HL-60 (cell line): Measurements from ENCODE around the gene PNPLA2.

Experiments
- DNase-seq, 2 experiments: peaks; one replicate each; pipeline ENCODE4 v3.0.0-alpha.2; 2010 to 2020; ENCODE audit warnings: low read depth in 1 of 2, low spot score in 1 of 2
- H3K27ac ChIP-seq: fragments of 250-450 bp; sonication (Bioruptor Pico); replicated peaks from 2 replicates; pipeline ENCODE4 v1.5.1; 2020; ENCODE audit warnings: mild to moderate bottlenecking, moderate library complexity
- H3K27me3 ChIP-seq: fragments of 250-450 bp; sonication (Bioruptor Pico); 2 replicates; pipeline ENCODE4 v1.5.1; 2021; ENCODE audit warnings: mild to moderate bottlenecking, moderate library complexity; ENCODE audit not compliant: insufficient read depth, poor library complexity, severe bottlenecking
- H3K4me3 ChIP-seq: replicated peaks from 2 replicates; pipeline ENCODE4 v1.5.1; 2011; ENCODE audit warnings: mild to moderate bottlenecking, control low read depth, low read length; ENCODE audit not compliant: insufficient read depth
- GABPA ChIP-seq: IDR thresholded peaks from 2 replicates; pipeline ENCODE4 v1.6.1; 2012; ENCODE audit warnings: low read depth
- POLR2AphosphoS5 ChIP-seq: IDR thresholded peaks from 2 replicates; pipeline ENCODE4 v1.6.1; 2012; ENCODE audit warnings: low read depth
- SPI1 ChIP-seq: IDR thresholded peaks from 2 replicates; pipeline ENCODE4 v1.6.1; 2012; ENCODE audit warnings: low read depth, mild to moderate bottlenecking, borderline replicate concordance
- TF ChIP-seq, protein P1 (sequence below): IDR thresholded peaks from one replicate; pipeline ENCODE4 v1.5.1; 2011; ENCODE audit warnings: low read length, control low read depth, inconsistent platforms; ENCODE audit not compliant: insufficient read depth
- TF ChIP-seq, protein P2 (sequence below): IDR thresholded peaks from 2 replicates; pipeline ENCODE4 v1.6.1; 2012; ENCODE audit warnings: low read depth; ENCODE audit not compliant: insufficient replicate concordance

Gene PNPLA2

GRCh38 chr11:772429-773390 lies 46.0 kb upstream of the PNPLA2 start:
- no peak overlapping the region for H3K27ac ChIP-seq
- no peaks in the 10 kb centered on the region for H3K27me3 ChIP-seq
- DNase-seq = no peak
- TF ChIP-seq SPI1 (no peak), POLR2AphosphoS5 (no peak; the same call in 1 of the 2 replicates)
- TF ChIP-seq, protein P1, sequence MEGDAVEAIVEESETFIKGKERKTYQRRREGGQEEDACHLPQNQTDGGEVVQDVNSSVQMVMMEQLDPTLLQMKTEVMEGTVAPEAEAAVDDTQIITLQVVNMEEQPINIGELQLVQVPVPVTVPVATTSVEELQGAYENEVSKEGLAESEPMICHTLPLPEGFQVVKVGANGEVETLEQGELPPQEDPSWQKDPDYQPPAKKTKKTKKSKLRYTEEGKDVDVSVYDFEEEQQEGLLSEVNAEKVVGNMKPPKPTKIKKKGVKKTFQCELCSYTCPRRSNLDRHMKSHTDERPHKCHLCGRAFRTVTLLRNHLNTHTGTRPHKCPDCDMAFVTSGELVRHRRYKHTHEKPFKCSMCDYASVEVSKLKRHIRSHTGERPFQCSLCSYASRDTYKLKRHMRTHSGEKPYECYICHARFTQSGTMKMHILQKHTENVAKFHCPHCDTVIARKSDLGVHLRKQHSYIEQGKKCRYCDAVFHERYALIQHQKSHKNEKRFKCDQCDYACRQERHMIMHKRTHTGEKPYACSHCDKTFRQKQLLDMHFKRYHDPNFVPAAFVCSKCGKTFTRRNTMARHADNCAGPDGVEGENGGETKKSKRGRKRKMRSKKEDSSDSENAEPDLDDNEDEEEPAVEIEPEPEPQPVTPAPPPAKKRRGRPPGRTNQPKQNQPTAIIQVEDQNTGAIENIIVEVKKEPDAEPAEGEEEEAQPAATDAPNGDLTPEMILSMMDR = no peak
- no peak overlapping the region for H3K4me3 ChIP-seq

DNA sequence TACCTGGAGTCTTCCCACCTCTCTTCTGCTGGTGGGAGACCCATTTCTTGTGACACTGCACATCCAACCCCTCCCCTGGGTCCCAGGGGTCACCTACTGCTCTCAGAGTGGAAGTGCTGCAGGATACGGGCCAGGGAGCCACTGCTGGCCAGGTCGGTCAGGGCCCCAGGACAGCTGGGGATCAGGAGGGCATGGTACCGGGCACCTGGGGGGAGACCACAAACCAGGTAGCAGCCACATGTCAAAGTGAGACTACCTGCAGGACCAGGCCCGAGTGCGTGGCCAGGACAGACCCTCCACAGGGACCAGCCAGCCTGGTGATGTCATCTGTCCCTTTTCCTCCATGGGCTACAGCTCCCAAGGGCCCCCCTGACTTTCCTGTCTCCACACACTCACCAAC lies 45.3 kb upstream of the PNPLA2 start:
- no peaks in the 10 kb centered on the region for H3K27me3 ChIP-seq
- no peak overlapping the region for H3K4me3 ChIP-seq
- DNase-seq = no peak
- H3K27ac ChIP-seq = no peak overlapping the region
- TF ChIP-seq SPI1 = no peak
- TF ChIP-seq, protein P2, sequence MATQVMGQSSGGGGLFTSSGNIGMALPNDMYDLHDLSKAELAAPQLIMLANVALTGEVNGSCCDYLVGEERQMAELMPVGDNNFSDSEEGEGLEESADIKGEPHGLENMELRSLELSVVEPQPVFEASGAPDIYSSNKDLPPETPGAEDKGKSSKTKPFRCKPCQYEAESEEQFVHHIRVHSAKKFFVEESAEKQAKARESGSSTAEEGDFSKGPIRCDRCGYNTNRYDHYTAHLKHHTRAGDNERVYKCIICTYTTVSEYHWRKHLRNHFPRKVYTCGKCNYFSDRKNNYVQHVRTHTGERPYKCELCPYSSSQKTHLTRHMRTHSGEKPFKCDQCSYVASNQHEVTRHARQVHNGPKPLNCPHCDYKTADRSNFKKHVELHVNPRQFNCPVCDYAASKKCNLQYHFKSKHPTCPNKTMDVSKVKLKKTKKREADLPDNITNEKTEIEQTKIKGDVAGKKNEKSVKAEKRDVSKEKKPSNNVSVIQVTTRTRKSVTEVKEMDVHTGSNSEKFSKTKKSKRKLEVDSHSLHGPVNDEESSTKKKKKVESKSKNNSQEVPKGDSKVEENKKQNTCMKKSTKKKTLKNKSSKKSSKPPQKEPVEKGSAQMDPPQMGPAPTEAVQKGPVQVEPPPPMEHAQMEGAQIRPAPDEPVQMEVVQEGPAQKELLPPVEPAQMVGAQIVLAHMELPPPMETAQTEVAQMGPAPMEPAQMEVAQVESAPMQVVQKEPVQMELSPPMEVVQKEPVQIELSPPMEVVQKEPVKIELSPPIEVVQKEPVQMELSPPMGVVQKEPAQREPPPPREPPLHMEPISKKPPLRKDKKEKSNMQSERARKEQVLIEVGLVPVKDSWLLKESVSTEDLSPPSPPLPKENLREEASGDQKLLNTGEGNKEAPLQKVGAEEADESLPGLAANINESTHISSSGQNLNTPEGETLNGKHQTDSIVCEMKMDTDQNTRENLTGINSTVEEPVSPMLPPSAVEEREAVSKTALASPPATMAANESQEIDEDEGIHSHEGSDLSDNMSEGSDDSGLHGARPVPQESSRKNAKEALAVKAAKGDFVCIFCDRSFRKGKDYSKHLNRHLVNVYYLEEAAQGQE = no peak
- TF ChIP-seq, protein P1 = no peak
- no peak for TF ChIP-seq POLR2AphosphoS5
- TF ChIP-seq GABPA = no peak

DNA sequence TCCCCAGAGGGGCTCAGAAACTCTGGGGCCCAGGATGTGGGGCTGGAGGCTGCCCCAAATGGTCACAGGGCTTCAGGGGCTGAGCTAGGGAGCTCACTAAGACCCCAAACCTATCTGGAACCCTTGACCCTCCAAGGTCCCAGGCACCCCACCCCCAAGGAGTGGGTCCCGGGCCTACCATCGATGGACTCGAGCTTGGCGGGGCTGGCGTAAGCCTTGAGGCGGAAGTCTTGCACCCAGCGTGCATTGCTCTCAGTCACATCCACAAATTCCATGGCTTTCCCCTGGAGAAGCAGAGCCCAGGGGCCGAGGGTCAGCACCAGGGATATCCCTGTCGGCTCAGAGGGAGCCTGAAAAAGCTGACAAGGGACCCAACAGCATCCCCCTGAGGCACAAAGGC lies 44.9 kb upstream of the PNPLA2 start:
- TF ChIP-seq GABPA = no peak
- TF ChIP-seq, protein P1 = no peak
- TF ChIP-seq, protein P2 = no peak
- TF ChIP-seq POLR2AphosphoS5 = no peak
- TF ChIP-seq SPI1 = no peak
- Histone ChIP-seq H3K27me3 (no peaks in the 10 kb centered on the region), H3K27ac (no peak overlapping the region), H3K4me3 (no peak overlapping the region)
- no peak for DNase-seq
